IMR-90 (cell line): Measurements from ENCODE around the gene KLF2. TPM values are rescaled to one million over a fixed set of nuclear protein-coding genes. Genes with fewer than 3 reads are reported as not detected.

Experiments used
- ATAC-seq: fragments of 200-7000 bp; cut with Tn5 transposase; 2 replicates; pipeline ENCODE4 v1.9.1; 2020; ENCODE audit warnings: low read depth, mild to moderate bottlenecking, moderate library complexity
- BruUV-seq: library from RNA; stranded (reverse); fragments of 400-500 nt; replicated peaks from 2 replicates; lab custom pipeline; 2021; lab: Mats Ljungman, UMichigan
- CTCF ChIA-PET: fragments of 300-600 bp; formaldehyde crosslinking; extraction: SDS; loops from one replicate; lab custom pipeline; 2021; ENCODE audit warnings: antibody characterized with exemption; lab: Yijun Ruan, JAX
- POLR2A ChIA-PET: fragments of 300-600 bp; sonication (Branson Sonifier 250); formaldehyde crosslinking; loops from one replicate; lab custom pipeline; 2022; ENCODE audit warnings: antibody characterized with exemption; ENCODE audit not compliant: unreplicated experiment; lab: Charles Lee
- DNase-seq: peaks from one replicate; pipeline ENCODE4 v3.0.0; 2013
- H2AFZ ChIP-seq: replicated peaks from 2 replicates; pipeline ENCODE3; 2013; ENCODE audit warnings: low read length, mild to moderate bottlenecking; ENCODE audit not compliant: poor library complexity
- H2AK5ac ChIP-seq: 2 replicates; pipeline ENCODE4 v1.6.1; 2013; ENCODE audit warnings: low read depth, low read length, inconsistent platforms
- H2AK9ac ChIP-seq: replicated peaks from 2 replicates; pipeline ENCODE3; 2013; ENCODE audit warnings: mild to moderate bottlenecking, low read depth, low read length, moderate library complexity; ENCODE audit not compliant: poor library complexity
- H2BK120ac ChIP-seq: 2 replicates; pipeline ENCODE4 v1.6.1; 2013; ENCODE audit warnings: low read depth, low read length, inconsistent platforms
- H2BK15ac ChIP-seq: 3 replicates; pipeline ENCODE4 v1.6.1; 2013; ENCODE audit warnings: low read depth, low read length, inconsistent platforms
- H2BK20ac ChIP-seq: 2 replicates; pipeline ENCODE4 v1.6.1; 2013; ENCODE audit warnings: low read depth, mild to moderate bottlenecking, inconsistent platforms, low read length, moderate library complexity
- H2BK5ac ChIP-seq: 2 replicates; pipeline ENCODE4 v1.6.1; 2013; ENCODE audit warnings: mild to moderate bottlenecking, low read depth, low read length, inconsistent platforms; ENCODE audit not compliant: poor library complexity, severe bottlenecking
- H3K14ac ChIP-seq: replicated peaks from 2 replicates; pipeline ENCODE4 v1.6.1; 2013; ENCODE audit warnings: low read depth, low read length, inconsistent platforms
- H3K18ac ChIP-seq: 2 replicates; pipeline ENCODE4 v1.6.1; 2013; ENCODE audit warnings: low read depth, low read length, control low read depth
- H3K23ac ChIP-seq: 2 replicates; pipeline ENCODE4 v1.6.1; 2013; ENCODE audit warnings: low read depth, low read length, inconsistent platforms
- H3K27ac ChIP-seq: 2 replicates; pipeline ENCODE4 v1.5.1; 2013; ENCODE audit warnings: mild to moderate bottlenecking, control low read depth, low read length; ENCODE audit not compliant: insufficient read depth
- H3K27me3 ChIP-seq: 2 replicates; pipeline ENCODE4 v1.6.1; 2013; ENCODE audit warnings: low read length; ENCODE audit not compliant: control insufficient read depth, insufficient read depth
- H3K36me3 ChIP-seq: 2 replicates; pipeline ENCODE4 v1.6.1; 2013; ENCODE audit warnings: low read length, mixed read lengths; ENCODE audit not compliant: control insufficient read depth, insufficient read depth
- H3K4ac ChIP-seq: 2 replicates; pipeline ENCODE4 v1.6.1; 2013; ENCODE audit warnings: low read depth, low read length, inconsistent platforms
- H3K4me1 ChIP-seq: 2 replicates; pipeline ENCODE4 v1.6.1; 2013; ENCODE audit warnings: low read length, mixed read lengths; ENCODE audit not compliant: control insufficient read depth, insufficient read depth
- H3K4me2 ChIP-seq: 2 replicates; pipeline ENCODE4 v1.6.1; 2013; ENCODE audit warnings: low read depth, mild to moderate bottlenecking, control low read depth, low read length, moderate library complexity
- H3K4me3 ChIP-seq: 2 replicates; pipeline ENCODE4 v1.5.1; 2013; ENCODE audit warnings: low read depth, mild to moderate bottlenecking, control low read depth, low read length, moderate library complexity; ENCODE audit not compliant: insufficient read depth
- H3K56ac ChIP-seq: 2 replicates; pipeline ENCODE4 v1.6.1; 2013; ENCODE audit warnings: low read length, inconsistent platforms; ENCODE audit not compliant: insufficient read depth; ENCODE audit errors: extremely low read depth
- H3K79me1 ChIP-seq, 2 experiments: 2 replicates each; pipeline ENCODE4 v1.6.1; 2013; ENCODE audit warnings: low read length in 2 of 2, inconsistent platforms in 1 of 2, low read depth in 1 of 2
- H3K9ac ChIP-seq: 2 replicates; pipeline ENCODE4 v1.6.1; 2013; ENCODE audit warnings: low read depth, low read length, control low read depth
- H3K9me1 ChIP-seq: 2 replicates; pipeline ENCODE4 v1.6.1; 2013; ENCODE audit warnings: low read length, inconsistent platforms; ENCODE audit not compliant: insufficient read depth
- H3K9me3 ChIP-seq: 2 replicates; pipeline ENCODE4 v1.6.1; 2013; ENCODE audit warnings: low read length; ENCODE audit not compliant: control insufficient read depth, insufficient read depth
- H4K20me1 ChIP-seq: 2 replicates; pipeline ENCODE4 v1.6.1; 2013; ENCODE audit warnings: low read length, inconsistent platforms; ENCODE audit not compliant: insufficient read depth
- H4K5ac ChIP-seq: 2 replicates; pipeline ENCODE4 v1.6.1; 2013; ENCODE audit warnings: mild to moderate bottlenecking, low read depth, low read length, control low read depth
- H4K8ac ChIP-seq, 2 experiments: 2 replicates each; pipeline ENCODE4 v1.6.1; 2013; ENCODE audit warnings: low read depth in 2 of 2, low read length in 2 of 2, control low read depth in 1 of 2, inconsistent platforms in 1 of 2
- H4K91ac ChIP-seq: 2 replicates; pipeline ENCODE4 v1.6.1; 2013; ENCODE audit warnings: low read depth, low read length, inconsistent platforms; ENCODE audit not compliant: insufficient read depth
- BHLHE40 ChIP-seq: fragments of 150-350 bp; IDR thresholded peaks from 2 replicates; pipeline ENCODE4 v1.6.1; 2016; ENCODE audit warnings: mild to moderate bottlenecking, low read depth, low read length
- CTCF ChIP-seq: conservative IDR thresholded peaks from 2 replicates; pipeline ENCODE4 v1.5.1; 2012; ENCODE audit warnings: mild to moderate bottlenecking, low read depth, low read length, improper control_type of control experiment
- FOS ChIP-seq: fragments of 150-350 bp; IDR thresholded peaks from 2 replicates; pipeline ENCODE4 v1.6.1; 2016; ENCODE audit warnings: low read depth, low read length
- RFX5 ChIP-seq: IDR thresholded peaks from 2 replicates; pipeline ENCODE4 v1.8.0; 2012; ENCODE audit warnings: low read depth, mild to moderate bottlenecking, low read length, moderate library complexity
- WGBS, 2 experiments: methylation state at CpG; one replicate each; pipeline versions ENCODE4 v1.1.5 to v1.1.7; 2013; ENCODE audit warnings: missing lambda C conversion rate in 2 of 2; ENCODE audit not compliant: insufficient read length in 1 of 2; ENCODE audit errors: extremely low coverage in 2 of 2; 5-methylcytosine and 5-hydroxymethylcytosine counted together
- dilution Hi-C: fragments of 300-500 bp; cut with HindIII; formaldehyde crosslinking; loops from one replicate; pipeline ENCODE4 v1.14.3; 2018; ENCODE audit warnings: low sequenced_read_pairs; ENCODE audit not compliant: unreplicated experiment
- in situ Hi-C: fragments of 300-500 bp; cut with MboI; formaldehyde crosslinking; loops from 3 replicates; pipeline ENCODE4 v1.14.3; 2019; ENCODE audit warnings: low sequenced_read_pairs, inconsistent platforms, mixed read lengths
- intact Hi-C: fragments of 100-400 bp; cut with micrococcal nuclease; formaldehyde crosslinking; loops from 2 replicates; pipeline ENCODE4 v1.10.0; 2022
- polyA plus RNA-seq, 3 experiments: library from polyadenylated mRNA; depleted of rRNA; stranded (reverse); fragments of >200 nt; gene quantifications; 2 replicates each; pipeline ENCODE4 v1.2.3, GENCODE V29; 2012; ENCODE audit warnings: low replicate concordance in 1 of 3
- total RNA-seq: library from RNA; depleted of rRNA; stranded (reverse); fragments of >200 nt; gene quantifications from 2 replicates; pipeline ENCODE4 v1.2.3, GENCODE V29; 2012

The KLF2 gene
- total and polyA plus RNA-seq, 2 of the 4 experiments (the other 2 are of a cell fraction), result 1.1 to 34.4 TPM

GRCh38 chr19:16301999-16302694, 22.5 kb upstream of the KLF2 start:
- Histone ChIP-seq H3K9ac (no peak overlapping the region), H3K4ac (no peak overlapping the region), H2BK5ac (no peak overlapping the region), H3K14ac (no peak overlapping the region), H3K36me3 (no peaks in the 10 kb centered on the region), H3K27ac (no peak overlapping the region), H3K4me3 (no peak overlapping the region), H4K91ac (no peak overlapping the region), H3K4me2 (no peak overlapping the region), H3K9me1 (peaks cover 2% of the 10 kb centered on the region; the same call in 1 of the 2 replicates), H2AK5ac (peak overlapping the region; percentile 9; the same call in 1 of the 2 replicates), H2BK20ac (no peak overlapping the region), H3K4me1 (peaks cover 2% of the 10 kb centered on the region; the same call in 1 of the 2 replicates), H2BK15ac (no peak overlapping the region), H4K5ac (no peak overlapping the region), H4K20me1 (no peaks in the 10 kb centered on the region), H3K79me1 (no peaks in the 10 kb centered on the region), H3K56ac (no peak overlapping the region), H2BK120ac (no peak overlapping the region), H2AFZ (peak overlapping the region; percentile 43), H4K8ac (no peak overlapping the region), H3K9me3 (no peaks in the 10 kb centered on the region), H3K27me3 (no peaks in the 10 kb centered on the region), H3K23ac (no peak overlapping the region), H3K18ac (no peak overlapping the region), H2AK9ac (no peak overlapping the region)
- no TSS peak for BruUV-seq
- POLR2A ChIA-PET, result no interaction called here
- ATAC-seq (peak; percentile 17; the same call in 1 of the 2 replicates), DNase-seq (peak; percentile 54)
- intact Hi-C loops (no loop called here), dilution Hi-C loops (no loop called here), in situ Hi-C loops (no loop called here)
- CTCF ChIA-PET, result no interaction called here
- WGBS, 2 experiments, result 68% methylated on average over 8 of the region's 25 CpGs; no CpG with 5 or more reads in 1 of the 2 experiments
- peak; percentile 27; the same call in 1 of the 2 replicates for TF ChIP-seq BHLHE40
- peak; percentile 34; the same call in 1 of the 2 replicates for TF ChIP-seq FOS
- no peak for TF ChIP-seq CTCF
- no peak for TF ChIP-seq RFX5
